ENCODE results near the gene HOXA13. TPM values are rescaled to one million over a fixed set of nuclear protein-coding genes. Genes with fewer than 3 reads are reported as not detected.

The HOXA13 gene
- total RNA-seq, 1 experiment from 2014 or later: 0.68 TPM

- ChIA-PET POLR2A (interaction anchor here (0.6 to 1.0 kb wide), 3 partner anchors 61 to 1096 kb away, joined by 5 to 6 read pairs (median 6); partner anchors contain the start of genes HOXA1 and SKAP2), CTCF (interaction anchor here (0.6 to 1.3 kb wide), 9 partner anchors 9 to 1295 kb away, joined by 3 to 6 read pairs (median 4); partner anchors contain the start of gene HOXA4)
- DNase-seq: peak in 1 of 2 experiments; percentile 34
- intact Hi-C loops (cut with micrococcal nuclease; ENCODE audit: unreplicated experiment): no loop called here
- Mint-ChIP-seq H3K4me1 (ENCODE audit: low read depth, unreplicated experiment) (peaks cover 7% of the 10 kb centered on the region), H3K27ac (ENCODE audit: unreplicated experiment) (peak overlapping the region; percentile 93), H3K4me3 (ENCODE audit: unreplicated experiment) (peak overlapping the region; percentile 93), H3K36me3 (ENCODE audit: insufficient read depth, unreplicated experiment) (peaks cover 20% of the 10 kb centered on the region), H3K9me3 (ENCODE audit: unreplicated experiment) (no peaks in the 10 kb centered on the region), H3K27me3 (ENCODE audit: insufficient read depth, unreplicated experiment) (no peaks in the 10 kb centered on the region)
- TF ChIP-seq CTCF (IDR thresholded peaks at IDR 0.05; ENCODE audit: insufficient read depth in 1 of 2, low read depth in 1 of 2, low read length in 1 of 2, severe bottlenecking in 1 of 2, unreplicated experiment in 1 of 2): no peak
- Histone ChIP-seq H3K4me1 (peaks cover 7% of the 10 kb centered on the region), H3K36me3 (ENCODE audit: control insufficient read depth, insufficient read depth, low read length) (no peaks in the 10 kb centered on the region; the same call in 1 of the 2 replicates), H3K9me3 (no peaks in the 10 kb centered on the region), H3K4me3 (ENCODE audit: low read depth, low read length) (peak overlapping the region; percentile 49), H3K27me3 (replicated peaks; ENCODE audit: control insufficient read depth, insufficient read depth, low read length) (no peaks in the 10 kb centered on the region)
- no TSS peak for BruUV-seq (replicated peaks)
Measured at GRCh38 chr7:27156916-27157701, 42.8 kb downstream of the HOXA13 start.

DNA sequence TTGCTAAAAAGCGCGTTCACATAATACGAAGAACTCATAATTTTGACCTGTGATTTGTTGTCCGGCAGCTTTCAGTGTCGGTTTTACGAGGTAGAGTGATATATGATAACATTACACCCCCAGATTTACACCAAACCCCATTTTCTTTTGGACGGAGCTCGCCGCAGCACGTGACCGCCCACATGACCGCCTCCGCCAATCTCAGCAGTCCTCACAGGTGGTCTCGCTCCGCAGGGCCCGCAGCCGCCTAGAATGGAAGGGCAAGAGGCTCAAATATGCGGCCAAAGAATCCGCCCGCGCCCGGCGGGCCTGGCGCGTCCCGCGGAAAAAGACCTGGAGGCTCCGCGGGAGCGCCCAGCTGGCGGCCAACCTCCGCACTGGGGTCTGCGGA, 43.4 kb downstream of the HOXA13 start, which contains the start of gene HOXA7:
Gene HOXA7, minus strand, starts transcription at position 168 of the 391 bp plus-strand sequence. Its CDS starts 130 bp downstream, at position 38.
- peaks cover 7% of the 10 kb centered on the region for H3K4me1 Mint-ChIP-seq (ENCODE audit: low read depth, unreplicated experiment)
- peak within 1 kb of the TSS; percentile 93 for H3K27ac Mint-ChIP-seq (ENCODE audit: unreplicated experiment)
- TF ChIP-seq CTCF (IDR thresholded peaks at IDR 0.05; ENCODE audit: insufficient read depth in 1 of 2, low read depth in 1 of 2, low read length in 1 of 2, severe bottlenecking in 1 of 2, unreplicated experiment in 1 of 2): no peak
- H3K4me3 ChIP-seq (ENCODE audit: low read depth, low read length): peak within 1 kb of the TSS; percentile 49
- ChIA-PET CTCF (interaction anchor here (0.6 to 1.3 kb wide), 9 partner anchors 8 to 475 kb away, joined by 3 to 6 read pairs (median 4); partner anchors contain the start of gene HOXA4), POLR2A (interaction anchor here (0.6 to 1.0 kb wide), 5 partner anchors 40 to 1096 kb away, joined by 3 to 6 read pairs (median 5); partner anchors contain the start of genes HOXA1 and SKAP2)
- intact Hi-C loops (cut with micrococcal nuclease; ENCODE audit: unreplicated experiment): no loop called here
- no peaks in the 10 kb centered on the region for H3K9me3 ChIP-seq
- H3K4me3 Mint-ChIP-seq (ENCODE audit: unreplicated experiment): peak within 1 kb of the TSS; percentile 93
- no peaks in the 10 kb centered on the region; the same call in 1 of the 2 replicates for H3K36me3 ChIP-seq (ENCODE audit: control insufficient read depth, insufficient read depth, low read length)
- H3K27me3 ChIP-seq (replicated peaks; ENCODE audit: control insufficient read depth, insufficient read depth, low read length): no peaks in the 10 kb centered on the region
- peaks cover 23% of the 10 kb centered on the region for H3K36me3 Mint-ChIP-seq (ENCODE audit: insufficient read depth, unreplicated experiment)
- DNase-seq: peak; percentile 85 to 88
- no peaks in the 10 kb centered on the region for H3K9me3 Mint-ChIP-seq (ENCODE audit: unreplicated experiment)
- H3K27me3 Mint-ChIP-seq (ENCODE audit: insufficient read depth, unreplicated experiment): no peaks in the 10 kb centered on the region
- peaks cover 9% of the 10 kb centered on the region for H3K4me1 ChIP-seq
- no TSS peak for BruUV-seq (replicated peaks)

GRCh38 chr7:27155816-27156507, 43.9 kb downstream of the HOXA13 start:
- peak; percentile 56 to 73 for DNase-seq
- no peaks in the 10 kb centered on the region for H3K27me3 Mint-ChIP-seq (ENCODE audit: insufficient read depth, unreplicated experiment)
- peaks cover 7% of the 10 kb centered on the region for H3K4me1 Mint-ChIP-seq (ENCODE audit: low read depth, unreplicated experiment)
- peaks cover 27% of the 10 kb centered on the region for H3K36me3 Mint-ChIP-seq (ENCODE audit: insufficient read depth, unreplicated experiment)
- TSS peak; percentile 63 for BruUV-seq (replicated peaks)
- H3K36me3 ChIP-seq (ENCODE audit: control insufficient read depth, insufficient read depth, low read length): no peaks in the 10 kb centered on the region; the same call in 1 of the 2 replicates
- CTCF ChIA-PET: interaction anchor here (0.6 to 1.3 kb wide), 7 partner anchors 15 to 474 kb away, joined by 3 to 6 read pairs (median 4); partner anchors contain the start of gene HOXA4
- H3K27ac Mint-ChIP-seq (ENCODE audit: unreplicated experiment): peak overlapping the region; percentile 93
- no peak for TF ChIP-seq CTCF (IDR thresholded peaks at IDR 0.05; ENCODE audit: insufficient read depth in 1 of 2, low read depth in 1 of 2, low read length in 1 of 2, severe bottlenecking in 1 of 2, unreplicated experiment in 1 of 2)
- intact Hi-C loops (cut with micrococcal nuclease; ENCODE audit: unreplicated experiment): no loop called here
- POLR2A ChIA-PET: interaction anchor here (0.6 to 1.0 kb wide), 3 partner anchors 39 to 477 kb away, joined by 3 to 6 read pairs (median 4); partner anchors contain the start of gene HOXA1
- H3K9me3 Mint-ChIP-seq (ENCODE audit: unreplicated experiment): no peaks in the 10 kb centered on the region
- no peaks in the 10 kb centered on the region for H3K27me3 ChIP-seq (replicated peaks; ENCODE audit: control insufficient read depth, insufficient read depth, low read length)
- peak overlapping the region; percentile 93 for H3K4me3 Mint-ChIP-seq (ENCODE audit: unreplicated experiment)
- peaks cover 10% of the 10 kb centered on the region for H3K4me1 ChIP-seq
- no peaks in the 10 kb centered on the region for H3K9me3 ChIP-seq
- peak overlapping the region; percentile 49 for H3K4me3 ChIP-seq (ENCODE audit: low read depth, low read length)

All from Caco-2 (cell line).